Measurements from ENCODE around the gene COA8. TPM values are rescaled to one million over a fixed set of nuclear protein-coding genes. Genes with fewer than 3 reads are reported as not detected.

Gene COA8
- total and polyA plus RNA-seq, 2 of the 4 experiments (the other 2 are of a cell fraction), result 12.2 to 21.1 TPM

- in situ Hi-C loops (cut with MboI; ENCODE audit: low sequenced_read_pairs) (no loop called here), intact Hi-C loops (cut with micrococcal nuclease) (no loop called here), dilution Hi-C loops (cut with HindIII; ENCODE audit: low sequenced_read_pairs, unreplicated experiment) (no loop called here)
- no peak overlapping the region for H3K9ac ChIP-seq (ENCODE audit: low read depth, low read length)
- H3K4me2 ChIP-seq (ENCODE audit: low read depth, low read length), result peak overlapping the region; percentile 39
- no peaks in the 10 kb centered on the region for H3K36me3 ChIP-seq (ENCODE audit: control insufficient read depth, insufficient read depth, low read length)
- ATAC-seq (ENCODE audit: low read depth) (peak; percentile 86), DNase-seq (peak; percentile 92)
- H2AK9ac ChIP-seq (replicated peaks; ENCODE audit: low read depth, low read length, poor library complexity), result peak overlapping the region; percentile 8
- H3K56ac ChIP-seq (ENCODE audit: extremely low read depth, insufficient read depth, low read length), result no peak overlapping the region
- H3K9me1 ChIP-seq (ENCODE audit: insufficient read depth, low read length), result 0 out of 2 replicates have a peak, but pooled peaks cover 5% of the 10 kb centered on the region
- peaks cover 6% of the 10 kb centered on the region for H3K9me3 ChIP-seq (ENCODE audit: control insufficient read depth, insufficient read depth, low read length)
- H3K4ac ChIP-seq (ENCODE audit: low read depth, low read length), result peak overlapping the region; percentile 40
- H3K18ac ChIP-seq (ENCODE audit: low read depth, low read length), result no peak overlapping the region
- TF ChIP-seq RAD21 (IDR thresholded peaks at IDR 0.05; ENCODE audit: low read length), result peak; percentile 38; the same call in 1 of the 2 replicates
- TF ChIP-seq CTCF (conservative IDR thresholded peaks at IDR 0.05; ENCODE audit: low read depth, low read length), result peak; percentile 37
- no peak for TF ChIP-seq ELK1 (IDR thresholded peaks at IDR 0.05; ENCODE audit: borderline replicate concordance, low read depth, low read length)
- peak; percentile 64 for TF ChIP-seq USF2 (IDR thresholded peaks at IDR 0.05; ENCODE audit: low read depth, low read length)
- TF ChIP-seq CEBPB (IDR thresholded peaks at IDR 0.05; ENCODE audit: low read depth, low read length), result no peak
- TF ChIP-seq MAZ (IDR thresholded peaks at IDR 0.05; ENCODE audit: borderline replicate concordance, low read depth, low read length), result peak; percentile 49; the same call in 1 of the 2 replicates
- TF ChIP-seq BHLHE40 (IDR thresholded peaks at IDR 0.05; ENCODE audit: low read depth, low read length), result peak; percentile 69
- TF ChIP-seq SMC3 (IDR thresholded peaks at IDR 0.05; ENCODE audit: low read depth, low read length), result peak; percentile 18; the same call in 1 of the 2 replicates
- peak; percentile 23 for TF ChIP-seq RCOR1 (IDR thresholded peaks at IDR 0.05; ENCODE audit: insufficient replicate concordance, low read length)
- peak; percentile 99 for TF ChIP-seq MXI1 (IDR thresholded peaks at IDR 0.05; ENCODE audit: borderline replicate concordance, low read depth, low read length)
- no peak overlapping the region for H2BK5ac ChIP-seq (ENCODE audit: low read depth, low read length, poor library complexity, severe bottlenecking)
- no peak overlapping the region; the same call in 1 of the 2 replicates for H2BK20ac ChIP-seq (ENCODE audit: low read depth, low read length)
- H3K27ac ChIP-seq (ENCODE audit: insufficient read depth, low read length), result no peak overlapping the region
- peak overlapping the region; percentile 47; the same call in 1 of the 2 replicates for H2AK5ac ChIP-seq (ENCODE audit: low read depth, low read length)
- H2BK120ac ChIP-seq (ENCODE audit: low read depth, low read length), result no peak overlapping the region
- no peak overlapping the region for H3K23ac ChIP-seq (ENCODE audit: low read depth, low read length)
- peak overlapping the region; percentile 64 for H2AFZ ChIP-seq (replicated peaks; ENCODE audit: low read length, poor library complexity)
- peaks cover 17% of the 10 kb centered on the region for H4K20me1 ChIP-seq (ENCODE audit: insufficient read depth, low read length)
- no TSS peak for BruUV-seq (replicated peaks)
- no peak overlapping the region for H4K91ac ChIP-seq (ENCODE audit: insufficient read depth, low read depth, low read length)
- WGBS, 2 experiments (ENCODE audit: extremely low coverage in 2 of 2, insufficient read length in 1 of 2), result 1% methylated on average over 17 of the region's 25 CpGs; no CpG with 5 or more reads in 1 of the 2 experiments
- no peaks in the 10 kb centered on the region for H3K79me1 ChIP-seq (ENCODE audit: low read depth in 1 of 2, low read length in 2 of 2)
- H4K5ac ChIP-seq (ENCODE audit: low read depth, low read length), result no peak overlapping the region
- H4K8ac ChIP-seq (ENCODE audit: low read depth in 2 of 2, low read length in 2 of 2), result no peak overlapping the region
- H3K27me3 ChIP-seq (ENCODE audit: control insufficient read depth, insufficient read depth, low read length), result no peaks in the 10 kb centered on the region; the same call in 1 of the 2 replicates
- CTCF ChIA-PET, result interaction anchor here (0.5 to 0.7 kb wide), 5 partner anchors 9 to 65 kb away, joined by 3 to 5 read pairs (median 3); no protein-coding TSS in a partner anchor
- H2BK15ac ChIP-seq (ENCODE audit: low read depth, low read length), result no peak overlapping the region
- no peak overlapping the region for H3K4me3 ChIP-seq (ENCODE audit: insufficient read depth, low read depth, low read length)
- POLR2A ChIA-PET (ENCODE audit: unreplicated experiment), result no interaction called here
- no peak overlapping the region for H3K14ac ChIP-seq (replicated peaks; ENCODE audit: low read depth, low read length)
- H3K4me1 ChIP-seq (ENCODE audit: control insufficient read depth, insufficient read depth, low read length), result peaks cover 9% of the 10 kb centered on the region; the same call in 1 of the 2 replicates
These were observed 44.4 kb downstream of the COA8 start for GRCh38 chr14:103606963-103607668.
